Activated T-cell treated with anti-CD3 and anti-CD28 coated beads, Interleukin-2, amount 50 U/mL, for 72 hours (primary cell): ENCODE measurements around the gene TANGO2. TPM values are rescaled to one million over a fixed set of nuclear protein-coding genes. Genes with fewer than 3 reads are reported as not detected.

ENCODE experiments used
- ATAC-seq, 2 donors: fragments of 150-1000 bp; cut with Tn5 transposase; replicated peaks in 1 of 2; 2 replicates each; pipeline ENCODE4 v1.10.0; 2021; ENCODE audit warnings: moderate library complexity in 2 of 2, mild to moderate bottlenecking in 1 of 2
- DNase-seq, 2 donors: peaks; one replicate each; pipeline ENCODE4 v3.0.0; 2021 to 2022; ENCODE audit warnings: mixed read lengths in 1 of 2
- H3K27ac Mint-ChIP-seq: one replicate; pipeline ENCODE4 v1.8.0; 2022; ENCODE audit warnings: mild to moderate bottlenecking, moderate library complexity, mixed read lengths
- H3K27me3 Mint-ChIP-seq: one replicate; pipeline ENCODE4 v1.8.0; 2022; ENCODE audit warnings: low read depth, mixed read lengths
- H3K36me3 Mint-ChIP-seq, 2 donors: one replicate each; pipeline ENCODE4 v1.8.0; 2022; ENCODE audit warnings: mixed read lengths in 2 of 2, mild to moderate bottlenecking in 1 of 2; ENCODE audit not compliant: insufficient read depth in 2 of 2
- H3K4me1 Mint-ChIP-seq: one replicate; pipeline ENCODE4 v1.8.0; 2022; ENCODE audit warnings: low read depth, mixed read lengths
- H3K4me3 Mint-ChIP-seq, 2 donors: one replicate each; pipeline ENCODE4 v1.8.0; 2022; ENCODE audit warnings: mild to moderate bottlenecking in 2 of 2, mixed read lengths in 2 of 2, moderate library complexity in 2 of 2
- H3K9me3 Mint-ChIP-seq, 2 donors: one replicate each; pipeline ENCODE4 v1.8.0; 2022; ENCODE audit warnings: mixed read lengths in 2 of 2
- total RNA-seq, 2 donors: library from RNA; stranded (reverse); gene quantifications; one replicate each; pipeline ENCODE4 v1.2.3, GENCODE V29; 2022

Gene TANGO2
- total RNA-seq, 2 donors from 2014 or later = 35.5 to 43.0 TPM

DNA sequence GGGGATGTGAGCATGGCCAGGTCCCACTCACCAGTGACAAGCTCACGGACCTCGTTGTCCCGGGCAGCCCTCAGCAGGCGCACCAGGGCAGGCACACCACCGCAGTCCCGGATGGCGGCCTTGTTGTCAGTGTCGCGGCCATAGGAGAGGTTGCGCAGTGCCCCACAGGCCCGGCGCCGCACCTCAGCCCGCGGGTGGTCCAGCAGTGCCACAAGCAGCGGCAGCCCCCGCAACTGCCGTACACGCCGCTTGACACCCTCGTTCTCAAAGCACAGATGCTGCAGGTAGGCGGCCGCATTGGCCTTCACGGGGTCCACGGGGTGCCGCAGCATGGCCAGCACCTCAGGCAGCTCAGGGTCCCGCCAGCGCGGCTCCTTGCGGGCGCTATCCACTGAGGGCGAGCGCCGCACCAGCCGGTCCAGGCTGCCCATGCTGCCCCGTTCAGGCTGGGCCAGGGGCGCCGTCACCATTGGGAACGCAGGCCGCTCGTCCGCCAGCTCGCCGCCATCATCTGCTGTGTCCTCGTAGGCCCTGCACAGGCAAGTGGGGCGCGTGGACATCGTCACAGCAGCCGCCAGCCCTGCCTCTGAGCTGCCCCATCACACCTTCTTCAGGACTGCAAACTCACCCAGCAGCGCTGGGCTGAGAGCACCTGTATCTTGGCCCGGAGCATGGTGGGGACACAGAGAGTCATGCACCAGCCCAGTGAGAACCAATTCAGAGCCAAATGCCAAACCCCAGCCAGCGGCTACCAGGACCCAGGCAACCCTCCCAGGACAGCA, 41.0 kb upstream of the TANGO2 start:
- Mint-ChIP-seq H3K9me3 (no peaks in the 10 kb centered on the region), H3K27me3 (no peaks in the 10 kb centered on the region), H3K4me1 (peaks cover 7% of the 10 kb centered on the region), H3K27ac (no peak overlapping the region), H3K4me3 (no peak overlapping the region), H3K36me3 (no peaks in the 10 kb centered on the region)
- ATAC-seq (no peak), DNase-seq (no peak)

DNA sequence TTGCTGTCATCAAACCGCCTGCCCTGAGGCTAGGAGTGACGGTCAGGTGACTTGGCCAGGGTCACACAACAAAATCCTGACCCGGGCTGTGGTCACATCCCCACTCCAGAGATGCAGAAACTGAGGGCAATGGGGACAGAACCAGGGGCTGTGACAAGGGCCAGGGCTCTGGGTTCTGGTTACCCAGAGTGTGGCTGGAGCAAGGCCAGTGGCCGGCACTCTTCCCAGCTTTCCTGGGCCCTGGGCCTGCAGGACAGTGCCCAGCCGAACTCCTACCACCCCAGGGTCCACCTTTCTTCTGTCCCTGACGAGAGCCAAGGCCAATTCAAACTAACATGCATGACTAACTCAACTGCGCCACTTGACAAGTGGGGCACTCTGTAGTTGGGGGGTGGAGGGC, 40.1 kb upstream of the TANGO2 start:
- no peaks in the 10 kb centered on the region for H3K9me3 Mint-ChIP-seq
- no peaks in the 10 kb centered on the region for H3K27me3 Mint-ChIP-seq
- no peaks in the 10 kb centered on the region for H3K36me3 Mint-ChIP-seq
- no peak for DNase-seq
- ATAC-seq = no peak
- no peak overlapping the region for H3K4me3 Mint-ChIP-seq
- no peaks in the 10 kb centered on the region for H3K4me1 Mint-ChIP-seq
- H3K27ac Mint-ChIP-seq = no peak overlapping the region

DNA sequence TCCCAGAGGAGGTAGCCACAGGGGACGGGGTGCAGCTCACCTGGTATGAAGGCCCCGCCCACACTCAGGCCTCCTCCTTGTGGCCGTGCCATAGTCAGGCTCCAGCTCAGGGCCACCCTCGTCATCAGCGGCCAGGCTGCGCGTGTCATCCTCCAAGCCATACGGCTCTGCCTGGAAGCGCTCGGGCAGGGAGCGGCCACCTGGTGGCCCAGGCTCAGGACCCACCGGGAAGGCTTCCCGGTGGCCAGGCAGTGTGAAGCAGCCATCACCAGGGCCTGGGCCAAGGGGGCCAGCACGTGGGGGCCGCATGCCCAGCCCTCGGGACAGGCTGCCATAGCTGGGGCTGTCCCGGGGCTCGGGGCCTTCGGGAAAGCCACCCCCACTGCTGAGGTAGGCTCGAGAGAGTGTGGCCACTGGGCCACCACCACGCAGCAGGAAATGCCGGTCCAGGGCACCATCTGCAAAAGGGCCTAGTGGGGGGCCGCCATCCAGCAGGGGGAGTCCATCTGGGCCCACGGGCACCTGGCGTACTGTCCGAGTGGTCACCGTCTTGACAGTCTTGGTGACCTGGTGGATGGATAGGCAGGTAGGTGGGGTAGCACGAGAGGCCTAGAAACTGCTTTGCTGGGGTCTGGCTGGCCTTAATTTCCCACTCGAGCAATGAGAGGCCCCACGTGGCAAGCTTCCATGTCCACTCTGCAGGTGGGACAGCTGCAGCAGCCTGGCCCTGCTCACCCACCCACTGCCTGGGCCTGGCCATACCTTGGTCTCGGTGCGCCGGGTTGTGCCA, 39.5 kb upstream of the TANGO2 start:
- Mint-ChIP-seq H3K27ac (no peak overlapping the region), H3K36me3 (no peaks in the 10 kb centered on the region), H3K4me1 (no peaks in the 10 kb centered on the region), H3K9me3 (no peaks in the 10 kb centered on the region), H3K27me3 (no peaks in the 10 kb centered on the region), H3K4me3 (no peak overlapping the region)
- DNase-seq = no peak
- ATAC-seq = no peak

DNA sequence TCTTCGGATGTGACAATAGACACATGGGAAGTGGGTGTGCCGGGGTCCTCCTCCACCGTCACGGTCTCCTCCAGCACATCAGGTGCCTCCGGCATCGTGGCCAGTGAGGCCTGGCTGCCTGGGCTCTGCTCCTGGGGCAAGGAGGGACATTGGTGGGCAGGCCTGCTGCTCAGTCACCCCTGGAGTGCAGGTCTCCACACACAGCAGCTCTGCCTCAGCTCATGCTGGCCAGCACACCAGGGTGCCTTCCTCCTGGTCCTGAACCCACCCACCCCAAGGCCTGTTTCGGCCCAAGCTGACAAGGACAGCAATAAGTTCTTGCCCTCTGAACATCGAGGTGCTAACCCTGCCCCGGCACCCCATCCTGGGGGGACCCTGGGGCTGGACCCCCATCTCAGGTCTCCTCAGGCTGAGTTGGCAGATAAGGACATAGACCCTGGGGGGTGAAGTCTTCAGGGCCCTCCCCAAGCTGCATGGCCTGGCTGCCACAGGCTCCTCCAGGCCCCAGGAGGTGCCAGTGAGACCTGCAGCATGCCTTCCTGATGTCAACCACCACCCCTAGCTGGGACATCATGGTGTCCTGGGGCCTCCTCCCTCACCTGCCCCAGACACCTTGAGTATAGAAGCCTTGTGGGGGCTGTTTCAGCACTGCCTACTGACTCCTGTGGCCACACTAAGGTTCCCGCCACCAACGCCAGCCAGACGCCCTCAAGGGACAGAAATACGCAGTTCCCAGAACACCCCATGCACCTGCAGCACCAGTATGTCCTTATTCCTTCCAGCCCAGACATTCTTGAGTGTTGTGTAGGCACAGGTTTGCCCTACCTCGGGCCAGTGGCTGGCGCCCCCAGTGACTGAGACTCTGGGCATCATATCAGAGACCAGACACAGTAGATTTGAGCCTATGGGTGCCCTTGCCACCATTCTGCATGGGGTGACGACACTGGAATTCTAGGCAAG, 38.7 kb upstream of the TANGO2 start:
- Mint-ChIP-seq H3K27ac (no peak overlapping the region), H3K9me3 (no peaks in the 10 kb centered on the region), H3K4me3 (no peak overlapping the region), H3K36me3 (no peaks in the 10 kb centered on the region), H3K27me3 (no peaks in the 10 kb centered on the region), H3K4me1 (no peaks in the 10 kb centered on the region)
- ATAC-seq (no peak), DNase-seq (no peak)

DNA sequence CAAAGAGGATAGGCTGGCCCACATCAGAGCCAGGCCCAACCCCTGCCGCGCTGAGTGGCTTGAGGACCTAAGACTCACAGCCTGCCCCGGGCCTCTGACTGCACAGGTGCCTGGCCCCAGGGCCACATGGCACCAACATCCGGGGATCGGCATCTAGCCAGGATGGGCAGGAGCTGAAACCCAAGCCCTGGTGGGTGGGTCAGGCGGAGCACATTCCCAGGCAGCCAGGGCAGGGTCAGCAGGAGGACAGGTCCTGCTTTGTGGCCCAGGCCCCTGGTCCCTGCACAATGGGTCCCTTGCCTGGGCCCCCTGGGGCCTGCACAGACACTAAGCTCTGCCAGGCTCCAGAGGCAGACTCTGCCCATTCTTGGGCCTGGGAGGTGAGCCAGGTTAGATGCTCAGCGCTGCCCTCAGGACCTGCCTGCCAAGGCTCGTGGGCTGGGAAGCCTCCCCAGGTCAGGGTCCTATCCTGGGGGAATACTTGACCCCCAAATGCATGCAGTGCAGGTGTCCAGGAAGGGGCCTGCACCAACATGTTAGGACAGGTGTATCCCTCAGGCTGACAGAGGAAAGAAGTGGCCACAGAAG, 37.8 kb upstream of the TANGO2 start:
- Mint-ChIP-seq H3K27ac (no peak overlapping the region), H3K36me3 (no peaks in the 10 kb centered on the region), H3K4me1 (no peaks in the 10 kb centered on the region), H3K9me3 (no peaks in the 10 kb centered on the region), H3K27me3 (no peaks in the 10 kb centered on the region), H3K4me3 (no peak overlapping the region)
- no peak for ATAC-seq
- no peak for DNase-seq

DNA sequence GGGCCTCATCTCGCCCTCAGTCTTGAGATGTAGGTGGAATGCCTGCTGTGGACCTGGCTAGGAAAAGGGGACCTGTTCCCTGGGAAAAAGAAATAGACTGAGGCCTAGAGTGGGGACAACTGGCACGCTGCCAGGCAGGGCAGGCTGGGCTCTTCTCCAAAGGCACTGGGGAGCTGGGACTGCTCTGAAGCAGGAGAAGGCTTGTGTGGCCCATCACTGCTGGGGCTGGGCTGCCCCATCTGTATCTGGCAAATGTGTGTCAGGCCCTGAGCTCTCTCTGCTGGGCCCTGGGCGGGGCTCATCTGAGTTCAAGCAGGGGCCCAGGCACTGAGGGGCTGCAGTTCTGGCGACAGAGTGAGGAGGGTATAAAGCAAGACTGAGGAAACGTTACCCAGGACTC, 37.2 kb upstream of the TANGO2 start:
- Mint-ChIP-seq H3K36me3 (no peaks in the 10 kb centered on the region), H3K27ac (no peak overlapping the region), H3K27me3 (no peaks in the 10 kb centered on the region), H3K9me3 (no peaks in the 10 kb centered on the region), H3K4me3 (no peak overlapping the region), H3K4me1 (no peaks in the 10 kb centered on the region)
- no peak for DNase-seq
- ATAC-seq = no peak

DNA sequence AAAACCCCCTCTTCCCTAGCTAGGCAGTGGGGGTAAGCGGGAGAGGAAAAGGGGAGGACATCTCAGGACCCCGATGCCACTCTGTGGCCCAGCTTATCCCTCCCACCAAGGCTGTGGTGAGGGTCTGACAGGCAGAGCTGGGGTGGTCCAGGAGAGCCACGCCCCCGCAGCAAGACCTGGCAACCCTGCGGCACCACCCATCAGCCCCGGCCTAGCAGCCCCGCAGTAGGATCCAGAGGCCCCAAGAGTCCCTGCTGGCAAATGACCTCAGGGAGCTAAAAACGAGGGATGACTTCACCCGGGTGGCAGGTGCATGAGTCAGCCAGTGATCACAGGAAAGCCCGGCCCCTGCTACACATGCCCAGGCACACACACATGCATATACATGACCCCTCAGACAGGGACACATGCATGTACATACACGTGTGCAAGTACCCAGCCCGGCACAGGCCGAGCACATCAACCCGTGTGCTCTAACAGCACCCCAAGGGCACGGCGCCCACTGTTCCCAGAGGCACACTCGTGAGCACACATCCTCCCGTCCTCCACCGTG, 36.6 kb upstream of the TANGO2 start:
- DNase-seq = peak in 1 of 2 donors; percentile 26
- ATAC-seq = peak; percentile 12 to 29
- Mint-ChIP-seq H3K9me3 (no peaks in the 10 kb centered on the region), H3K36me3 (no peaks in the 10 kb centered on the region), H3K4me1 (no peaks in the 10 kb centered on the region), H3K27me3 (no peaks in the 10 kb centered on the region), H3K4me3 (no peak overlapping the region), H3K27ac (no peak overlapping the region)

DNA sequence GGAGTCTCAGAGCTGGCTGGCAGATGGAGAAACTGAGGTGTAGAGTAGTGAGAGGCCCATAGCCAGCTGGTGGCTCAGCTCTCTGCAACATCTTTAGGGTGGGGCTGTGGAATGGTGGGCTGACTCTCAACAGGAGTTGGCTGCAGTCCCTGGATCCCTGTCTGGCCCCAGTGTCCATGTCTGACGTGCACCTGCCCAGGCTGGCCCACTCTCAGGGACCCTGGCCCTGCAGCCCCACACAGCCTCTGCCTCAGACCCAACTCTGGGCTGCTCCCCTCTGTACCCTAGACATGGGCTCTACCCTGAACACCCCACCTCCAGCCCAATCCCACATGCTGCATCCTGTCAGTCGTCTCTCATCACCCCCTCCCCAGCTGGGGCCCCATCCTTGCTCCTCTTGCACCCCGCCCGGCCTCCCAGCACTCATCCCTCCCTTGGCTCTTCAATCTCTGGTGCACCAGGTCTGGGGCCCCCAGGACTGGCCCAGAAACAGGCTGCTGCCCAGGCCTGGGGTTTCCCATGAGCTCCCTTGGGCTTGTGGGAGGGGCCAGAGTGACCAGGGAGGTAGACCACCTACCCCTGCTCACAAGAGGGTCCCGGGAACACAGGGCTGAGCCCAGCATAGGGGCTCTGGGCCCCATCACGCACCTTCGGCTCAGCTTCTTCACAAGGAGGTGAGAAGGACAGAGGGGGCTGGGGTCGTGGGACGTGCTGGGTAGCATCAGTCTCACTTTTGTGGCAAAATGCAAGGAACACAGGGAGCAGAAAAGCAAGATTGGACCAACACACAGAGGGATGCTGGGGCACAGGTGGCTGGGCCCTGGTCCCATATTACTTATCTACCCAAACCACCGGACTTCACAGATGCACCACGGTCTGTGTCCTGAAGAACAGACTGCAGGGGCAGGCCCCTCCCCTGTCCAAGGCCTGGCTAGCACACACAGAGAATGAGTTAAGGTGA, 35.8 kb upstream of the TANGO2 start:
- Mint-ChIP-seq H3K27ac (no peak overlapping the region), H3K4me3 (no peak overlapping the region), H3K36me3 (no peaks in the 10 kb centered on the region), H3K27me3 (no peaks in the 10 kb centered on the region), H3K4me1 (no peaks in the 10 kb centered on the region), H3K9me3 (no peaks in the 10 kb centered on the region)
- ATAC-seq (no peak), DNase-seq (no peak)

DNA sequence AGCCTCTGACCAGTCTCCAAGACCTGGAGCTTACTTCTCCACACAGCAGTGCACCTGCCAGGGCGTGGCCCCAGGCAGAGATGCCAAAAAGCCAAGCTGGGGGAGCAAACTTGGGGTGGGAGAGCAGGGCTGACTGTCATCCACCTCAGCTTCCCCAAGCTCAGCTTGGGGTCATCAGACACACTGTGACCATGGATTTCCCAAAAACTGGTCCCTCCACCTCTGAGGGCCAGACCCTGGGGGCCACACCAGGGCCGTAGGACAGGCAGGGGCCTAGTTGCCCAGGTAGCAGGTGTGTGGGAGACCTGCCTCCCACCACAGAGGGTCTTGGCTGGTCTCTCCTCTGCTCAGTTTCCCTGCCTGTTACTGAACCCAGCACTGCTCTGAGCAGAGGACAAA, 34.9 kb upstream of the TANGO2 start:
- Mint-ChIP-seq H3K27me3 (no peaks in the 10 kb centered on the region), H3K36me3 (no peaks in the 10 kb centered on the region), H3K4me1 (no peaks in the 10 kb centered on the region), H3K9me3 (no peaks in the 10 kb centered on the region), H3K4me3 (peak overlapping the region in 1 of 2 donors; percentile 58), H3K27ac (no peak overlapping the region)
- ATAC-seq (no peak), DNase-seq (no peak)

DNA sequence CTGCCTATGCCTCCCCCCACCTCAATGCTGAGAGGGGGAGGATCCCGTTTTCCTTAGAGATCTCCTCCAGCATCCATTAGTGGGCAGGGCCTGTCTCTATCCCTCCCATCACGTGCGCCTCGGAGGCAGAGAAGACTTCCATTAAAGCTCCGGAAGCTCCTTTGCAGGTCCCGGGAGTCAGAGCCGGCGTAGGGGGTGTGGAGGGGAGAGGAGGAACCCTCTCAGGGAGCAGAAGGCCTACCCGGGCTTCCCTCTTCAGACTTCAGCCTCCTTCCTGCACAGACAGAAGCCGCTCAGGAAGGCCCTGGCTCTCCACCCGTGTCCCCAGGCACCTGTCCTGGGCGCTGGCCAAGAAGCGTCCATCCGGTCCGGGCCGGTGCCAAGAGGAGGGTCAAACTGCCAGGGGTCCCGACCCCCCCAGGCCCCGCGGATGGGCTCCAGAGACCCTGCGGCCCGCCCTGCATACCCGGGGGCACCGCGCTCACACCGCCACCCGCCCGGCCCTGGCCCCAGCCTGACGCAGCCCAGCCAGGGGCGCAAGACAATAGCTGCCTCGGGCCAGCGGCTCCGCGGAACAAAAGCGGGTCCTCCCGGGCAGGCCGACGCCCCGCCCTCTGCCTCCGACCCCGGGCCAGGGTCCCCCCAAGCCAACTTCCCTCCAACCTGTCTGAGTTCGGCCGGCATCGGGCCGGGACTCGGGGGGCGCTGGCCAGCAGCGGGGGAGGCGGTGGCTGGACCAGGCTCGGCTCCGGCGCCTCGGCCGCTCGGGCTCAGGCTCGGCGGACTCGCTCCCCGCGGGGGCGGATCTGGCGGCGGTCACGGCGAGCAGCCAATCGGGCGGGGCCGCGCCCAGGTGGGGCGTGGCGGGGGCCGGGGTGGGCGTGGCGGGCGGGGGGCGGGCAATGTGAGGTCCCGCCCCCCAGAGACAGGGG, 34.2 kb upstream of the TANGO2 start:
- H3K27me3 Mint-ChIP-seq = no peaks in the 10 kb centered on the region
- no peaks in the 10 kb centered on the region for H3K9me3 Mint-ChIP-seq
- H3K36me3 Mint-ChIP-seq = no peaks in the 10 kb centered on the region
- no peak overlapping the region for H3K27ac Mint-ChIP-seq
- peak; percentile 80 to 82 for DNase-seq
- H3K4me1 Mint-ChIP-seq = no peaks in the 10 kb centered on the region
- ATAC-seq = peak; percentile 88 to 92
- peak overlapping the region; percentile 6 to 58 for H3K4me3 Mint-ChIP-seq
